OCI-LY7 (cell line): ENCODE measurements around the gene ZMYND8. TPM values are rescaled to one million over a fixed set of nuclear protein-coding genes. Genes with fewer than 3 reads are reported as not detected.

Experiments used
- BruUV-seq: library from RNA; stranded (reverse); fragments of 400-500 nt; replicated peaks from 2 replicates; lab custom pipeline; 2021; lab: Mats Ljungman, UMichigan
- CTCF ChIA-PET: fragments of 300-600 bp; sonication (Branson Sonifier 250); formaldehyde crosslinking; loops from one replicate; lab custom pipeline; 2022; ENCODE audit warnings: antibody characterized with exemption; ENCODE audit not compliant: unreplicated experiment; lab: Charles Lee
- POLR2A ChIA-PET: fragments of 300-600 bp; sonication (Branson Sonifier 250); formaldehyde crosslinking; loops from one replicate; lab custom pipeline; 2022; ENCODE audit warnings: antibody characterized with exemption; lab: Charles Lee
- DNase-seq: peaks from one replicate; pipeline ENCODE4 v3.0.0-alpha.2; 2015; ENCODE audit warnings: low spot score
- H2AFZ ChIP-seq: fragments of 200-600 bp; sonication (generic), shearing (Covaris generic); 2 replicates; pipeline ENCODE4 v1.6.1; 2014; ENCODE audit warnings: mild to moderate bottlenecking, antibody characterized with exemption, low read length, moderate library complexity
- H3K27ac ChIP-seq: fragments of 200-600 bp; sonication (generic); 2 replicates; pipeline ENCODE4 v1.5.1; 2014; ENCODE audit warnings: mixed run types, low read depth, mild to moderate bottlenecking, moderate library complexity, low read length, inconsistent platforms; ENCODE audit not compliant: poor library complexity, severe bottlenecking
- H3K36me3 ChIP-seq: fragments of 200-600 bp; sonication (generic); 2 replicates; pipeline ENCODE4 v1.6.1; 2014; ENCODE audit warnings: mild to moderate bottlenecking, antibody characterized with exemption, low read length, moderate library complexity, mixed read lengths; ENCODE audit not compliant: insufficient read depth
- H3K4me1 ChIP-seq: fragments of 200-600 bp; sonication (generic); 2 replicates; pipeline ENCODE4 v1.5.1; 2014; ENCODE audit warnings: mild to moderate bottlenecking, low read length; ENCODE audit not compliant: insufficient read depth, poor library complexity, severe bottlenecking
- H3K4me2 ChIP-seq: fragments of 200-600 bp; sonication (generic); 2 replicates; pipeline ENCODE4 v1.6.1; 2014; ENCODE audit warnings: mild to moderate bottlenecking, low read length
- H3K4me3 ChIP-seq: fragments of 200-600 bp; sonication (generic); 2 replicates; pipeline ENCODE4 v1.5.1; 2014; ENCODE audit warnings: mild to moderate bottlenecking, low read depth, low read length; ENCODE audit not compliant: poor library complexity, severe bottlenecking
- H3K79me2 ChIP-seq: fragments of 200-600 bp; sonication (generic); 2 replicates; pipeline ENCODE4 v1.6.1; 2016; ENCODE audit warnings: low read depth, mild to moderate bottlenecking, low read length, moderate library complexity, mixed read lengths; ENCODE audit not compliant: insufficient read depth
- H3K9me2 ChIP-seq: fragments of 200-600 bp; sonication (generic); 2 replicates; pipeline ENCODE4 v1.6.1; 2016; ENCODE audit warnings: mild to moderate bottlenecking, low read length, mixed read lengths; ENCODE audit not compliant: insufficient read depth
- H3K9me3 ChIP-seq: fragments of 200-600 bp; sonication (generic); 2 replicates; pipeline ENCODE4 v1.6.1; 2014; ENCODE audit warnings: mild to moderate bottlenecking, mixed run types, low read length, mixed read lengths
- H4K20me1 ChIP-seq: fragments of 200-600 bp; sonication (generic); 2 replicates; pipeline ENCODE4 v1.6.1; 2014; ENCODE audit warnings: mild to moderate bottlenecking, antibody characterized with exemption, low read length, moderate library complexity, mixed read lengths; ENCODE audit not compliant: insufficient read depth
- CTCF ChIP-seq: fragments of 200-600 bp; sonication (generic); conservative IDR thresholded peaks from 2 replicates; pipeline ENCODE4 v1.5.1; 2014; ENCODE audit warnings: mild to moderate bottlenecking, antibody characterized with exemption, low read length, moderate library complexity, mixed read lengths
- EZH2phosphoT487 ChIP-seq: fragments of 200-600 bp; sonication (generic); IDR thresholded peaks from 2 replicates; pipeline ENCODE4 v1.6.1; 2018; ENCODE audit warnings: low read depth, borderline replicate concordance, mild to moderate bottlenecking, mixed run types, antibody characterized with exemption, low read length, moderate library complexity, mixed read lengths
- intact Hi-C: fragments of 100-400 bp; cut with micrococcal nuclease; formaldehyde crosslinking; loops from one replicate; pipeline ENCODE4 v1.10.0; 2022; ENCODE audit not compliant: unreplicated experiment
- total RNA-seq, 2 experiments: library from RNA; depleted of rRNA in 1 of 2; stranded (reverse); fragments of >200 nt in 1 of 2; shearing (Covaris generic) in 1 of 2; gene quantifications; 2 replicates each; pipeline ENCODE4 v1.2.3, GENCODE V29; 2014 to 2022

The ZMYND8 gene
- total RNA-seq, 2 experiments from 2014 or later: 30.4 to 69.1 TPM

GRCh38 chr20:47352332-47353238 lies 3.9 kb downstream of the ZMYND8 start:
- Histone ChIP-seq H3K4me2 (peak overlapping the region; percentile 98), H3K79me2 (peaks cover 90% of the 10 kb centered on the region), H3K27ac (peak overlapping the region; percentile 90), H3K4me1 (peaks cover 81% of the 10 kb centered on the region), H3K4me3 (peak overlapping the region; percentile 74), H2AFZ (no peak overlapping the region), H3K36me3 (peaks cover 54% of the 10 kb centered on the region), H4K20me1 (peaks cover 22% of the 10 kb centered on the region), H3K9me3 (no peaks in the 10 kb centered on the region), H3K9me2 (no peaks in the 10 kb centered on the region)
- POLR2A ChIA-PET: interaction anchor here (0.7 to 1.4 kb wide), 5 partner anchors 8 to 123 kb away, joined by 3 to 5 read pairs (median 4); no protein-coding TSS in a partner anchor
- BruUV-seq: no TSS peak
- TF ChIP-seq EZH2phosphoT487 (no peak), CTCF (no peak)
- intact Hi-C loops: loop anchor here (10.0 kb wide), 1 partner anchor 1692 kb away; the partner anchor contains the start of gene CSE1L
- peak; percentile 14 for DNase-seq
- CTCF ChIA-PET: interaction anchor here (0.6 kb wide), 1 partner anchor 87 kb away, joined by 3 read pairs; no protein-coding TSS in a partner anchor

- intact Hi-C loops: loop anchor here (10.0 kb wide), 1 partner anchor 1693 kb away; the partner anchor contains the start of gene CSE1L
- H3K36me3 ChIP-seq: peaks cover 62% of the 10 kb centered on the region
- peaks cover 78% of the 10 kb centered on the region for H3K4me1 ChIP-seq
- ChIA-PET CTCF (interaction anchor here (0.6 kb wide), 1 partner anchor 86 kb away, joined by 3 read pairs; no protein-coding TSS in a partner anchor), POLR2A (interaction anchor here (0.9 to 1.3 kb wide), 4 partner anchors 9 to 59 kb away, joined by 3 to 5 read pairs (median 4); no protein-coding TSS in a partner anchor)
- H3K9me3 ChIP-seq: no peaks in the 10 kb centered on the region
- no peaks in the 10 kb centered on the region for H3K9me2 ChIP-seq
- TF ChIP-seq CTCF (no peak), EZH2phosphoT487 (no peak)
- H4K20me1 ChIP-seq: peaks cover 22% of the 10 kb centered on the region
- peak overlapping the region; percentile 74 for H3K4me3 ChIP-seq
- H3K79me2 ChIP-seq: peaks cover 98% of the 10 kb centered on the region
- no peak overlapping the region for H2AFZ ChIP-seq
- H3K4me2 ChIP-seq: peak overlapping the region; percentile 98
- no TSS peak for BruUV-seq
- H3K27ac ChIP-seq: peak overlapping the region; percentile 90
- DNase-seq: peak; percentile 64
Measured at GRCh38 chr20:47351643-47352331, 4.7 kb downstream of the ZMYND8 start.
